KMS-11 (cell line): ENCODE data around the gene SUSD3.

Experiments used
- H2AFZ ChIP-seq: fragments of 200-600 bp; sonication (generic); 2 replicates; pipeline ENCODE4 v1.6.1; 2016; ENCODE audit warnings: antibody characterized with exemption, mixed run types, low read depth
- H3K27ac ChIP-seq: fragments of 200-600 bp; sonication (generic); 2 replicates; pipeline ENCODE4 v1.6.1; 2016; ENCODE audit warnings: mild to moderate bottlenecking, mixed run types
- H3K27me3 ChIP-seq: fragments of 200-600 bp; sonication (generic); 2 replicates; pipeline ENCODE4 v1.6.1; 2017; ENCODE audit warnings: mild to moderate bottlenecking, low read depth, mixed run types, moderate library complexity; ENCODE audit not compliant: insufficient read depth
- H3K36me3 ChIP-seq: fragments of 200-600 bp; sonication (generic); 2 replicates; pipeline ENCODE4 v1.6.1; 2017; ENCODE audit warnings: mild to moderate bottlenecking, mixed run types; ENCODE audit not compliant: insufficient read depth
- H3K4me1 ChIP-seq: fragments of 200-600 bp; sonication (generic); 2 replicates; pipeline ENCODE4 v1.6.1; 2016; ENCODE audit warnings: mild to moderate bottlenecking, low read depth, mixed run types; ENCODE audit not compliant: poor library complexity, severe bottlenecking
- H3K4me2 ChIP-seq: fragments of 200-600 bp; sonication (generic); 2 replicates; pipeline ENCODE4 v1.7.0; 2016; ENCODE audit warnings: mild to moderate bottlenecking, mixed run types
- H3K4me3 ChIP-seq: fragments of 200-600 bp; sonication (generic); IDR thresholded peaks from 2 replicates; pipeline ENCODE4 v1.6.1; 2017; ENCODE audit warnings: low read depth, low read length, mixed read lengths; ENCODE audit not compliant: insufficient read depth
- H3K79me2 ChIP-seq: fragments of 200-600 bp; sonication (generic); 2 replicates; pipeline ENCODE4 v1.6.1; 2016; ENCODE audit warnings: low read depth, mixed run types; ENCODE audit not compliant: insufficient read depth
- H3K9ac ChIP-seq: fragments of 200-600 bp; sonication (generic); 2 replicates; pipeline ENCODE4 v1.6.1; 2016; ENCODE audit warnings: mild to moderate bottlenecking, mixed run types
- H4K20me1 ChIP-seq: fragments of 200-600 bp; sonication (generic); 2 replicates; pipeline ENCODE4 v1.6.1; 2016; ENCODE audit warnings: mild to moderate bottlenecking, mixed run types; ENCODE audit not compliant: insufficient read depth
- TF ChIP-seq, protein P1 (sequence below): fragments of 200-600 bp; sonication (generic); conservative IDR thresholded peaks from 2 replicates; pipeline ENCODE4 v1.6.1; 2017; ENCODE audit warnings: low read depth, mild to moderate bottlenecking, antibody characterized with exemption, low read length, moderate library complexity, mixed read lengths

Gene SUSD3

DNA sequence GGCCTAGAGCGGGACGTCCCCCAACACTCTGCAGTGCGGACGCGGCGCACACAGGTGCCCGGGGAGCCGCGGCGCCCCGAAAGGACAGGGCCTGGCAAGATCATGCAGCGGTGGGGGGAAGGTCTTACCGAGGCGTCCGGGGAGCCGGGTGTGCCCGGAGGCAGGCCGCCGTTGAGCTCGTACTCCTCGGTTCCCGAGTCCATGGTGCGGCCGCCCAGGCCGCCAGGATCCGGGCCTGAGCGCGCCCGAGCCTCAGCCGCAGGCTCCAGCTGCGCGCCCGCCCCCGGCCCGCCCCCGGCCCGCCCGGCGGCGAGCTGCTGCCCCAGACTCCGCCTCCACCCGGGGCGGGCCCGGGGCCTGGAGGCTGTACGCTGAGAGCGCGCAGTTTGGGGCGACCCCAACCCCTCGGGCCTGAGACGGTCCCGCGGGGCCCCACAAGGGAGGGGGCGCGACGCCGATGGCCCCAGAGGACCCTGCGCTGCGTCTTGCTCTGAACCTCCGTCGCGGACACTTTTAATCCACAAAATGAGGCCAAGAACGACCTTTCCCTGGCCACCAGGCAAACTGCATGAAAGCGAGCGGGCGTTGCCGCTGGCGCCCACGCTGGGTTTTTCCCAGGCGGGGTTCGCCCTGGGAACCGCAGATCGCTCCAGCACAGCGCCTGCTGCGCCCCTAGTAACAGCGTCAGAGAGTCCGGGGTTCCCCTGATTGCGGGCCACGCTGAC is 75.7 kb downstream of the SUSD3 start, which contains the start of gene NINJ1:
Gene NINJ1 (minus strand): TSS at position 237 of the 725 bp plus-strand sequence. CDS start 34 bp downstream, at position 203.
- peak within 1 kb of the TSS; percentile 89 for H2AFZ ChIP-seq
- H3K4me1 ChIP-seq: peaks cover 22% of the 10 kb centered on the region
- TF ChIP-seq, protein P1, sequence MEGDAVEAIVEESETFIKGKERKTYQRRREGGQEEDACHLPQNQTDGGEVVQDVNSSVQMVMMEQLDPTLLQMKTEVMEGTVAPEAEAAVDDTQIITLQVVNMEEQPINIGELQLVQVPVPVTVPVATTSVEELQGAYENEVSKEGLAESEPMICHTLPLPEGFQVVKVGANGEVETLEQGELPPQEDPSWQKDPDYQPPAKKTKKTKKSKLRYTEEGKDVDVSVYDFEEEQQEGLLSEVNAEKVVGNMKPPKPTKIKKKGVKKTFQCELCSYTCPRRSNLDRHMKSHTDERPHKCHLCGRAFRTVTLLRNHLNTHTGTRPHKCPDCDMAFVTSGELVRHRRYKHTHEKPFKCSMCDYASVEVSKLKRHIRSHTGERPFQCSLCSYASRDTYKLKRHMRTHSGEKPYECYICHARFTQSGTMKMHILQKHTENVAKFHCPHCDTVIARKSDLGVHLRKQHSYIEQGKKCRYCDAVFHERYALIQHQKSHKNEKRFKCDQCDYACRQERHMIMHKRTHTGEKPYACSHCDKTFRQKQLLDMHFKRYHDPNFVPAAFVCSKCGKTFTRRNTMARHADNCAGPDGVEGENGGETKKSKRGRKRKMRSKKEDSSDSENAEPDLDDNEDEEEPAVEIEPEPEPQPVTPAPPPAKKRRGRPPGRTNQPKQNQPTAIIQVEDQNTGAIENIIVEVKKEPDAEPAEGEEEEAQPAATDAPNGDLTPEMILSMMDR: no peak

More for the DNA sequence above, 75.7 kb downstream of the SUSD3 start, which contains the start of gene NINJ1:
- peaks cover 13% of the 10 kb centered on the region for H3K79me2 ChIP-seq
- H3K4me3 ChIP-seq: no peak within 1 kb of the TSS
- H3K27me3 ChIP-seq: no peaks in the 10 kb centered on the region
- no peaks in the 10 kb centered on the region for H4K20me1 ChIP-seq
- H3K36me3 ChIP-seq: no peaks in the 10 kb centered on the region
- peak within 1 kb of the TSS; percentile 89 for H3K9ac ChIP-seq
- peak within 1 kb of the TSS; percentile 94 for H3K4me2 ChIP-seq
- H3K27ac ChIP-seq: peak within 1 kb of the TSS; percentile 72
